ENCODE results near the gene IQSEC1. TPM values are rescaled to one million over a fixed set of nuclear protein-coding genes. Genes with fewer than 3 reads are reported as not detected.

The IQSEC1 gene
- total and polyA plus RNA-seq, 2 experiments from 2014 or later: 8.0 to 51.9 TPM

GRCh38 chr3:13085846-13086179 lies 12.6 kb upstream of the IQSEC1 start:
- no peak for ATAC-seq
- no peaks in the 10 kb centered on the region for H3K36me3 ChIP-seq (ENCODE audit: insufficient read depth)
- no peak overlapping the region for H3K4me3 ChIP-seq
- no peaks in the 10 kb centered on the region for H3K79me2 ChIP-seq (replicated peaks; ENCODE audit: insufficient read depth)
- H3K4me3 Mint-ChIP-seq: no peak overlapping the region
- no peaks in the 10 kb centered on the region for H3K27me3 ChIP-seq (ENCODE audit: insufficient read depth)
- peaks cover 5% of the 10 kb centered on the region; the same call in 2 of the 3 replicates for H3K4me1 Mint-ChIP-seq
- no peak for TF ChIP-seq EZH2phosphoT487 (IDR thresholded peaks at IDR 0.05; ENCODE audit: unreplicated experiment)
- H3K27me3 Mint-ChIP-seq (ENCODE audit: insufficient read depth, low read depth, poor library complexity): peaks cover 4% of the 10 kb centered on the region
- H4K20me1 ChIP-seq (replicated peaks; ENCODE audit: insufficient read depth): no peaks in the 10 kb centered on the region
- no peak overlapping the region for H3K27ac ChIP-seq (ENCODE audit: low read depth)
- H3K9me2 ChIP-seq (ENCODE audit: insufficient read depth): no peaks in the 10 kb centered on the region
- H3K27ac Mint-ChIP-seq: no peak overlapping the region
- H3K36me3 Mint-ChIP-seq (ENCODE audit: low read depth): no peaks in the 10 kb centered on the region
- no peak overlapping the region for H2AFZ ChIP-seq
- no peak for DNase-seq (ENCODE audit: low spot score)
- no peaks in the 10 kb centered on the region for H3K9me3 Mint-ChIP-seq
- H3F3A ChIP-seq (replicated peaks; ENCODE audit: low read depth): no peaks in the 10 kb centered on the region
- H3K4me2 ChIP-seq: no peak overlapping the region
- no peaks in the 10 kb centered on the region for H3K4me1 ChIP-seq (ENCODE audit: insufficient read depth)

- no peaks in the 10 kb centered on the region for H3K36me3 ChIP-seq (ENCODE audit: insufficient read depth)
- peaks cover 8% of the 10 kb centered on the region for H3K4me1 Mint-ChIP-seq
- H3K27ac Mint-ChIP-seq: no peak overlapping the region
- H3K4me3 Mint-ChIP-seq: no peak overlapping the region
- no peaks in the 10 kb centered on the region for H3K79me2 ChIP-seq (replicated peaks; ENCODE audit: insufficient read depth)
- H3K27me3 Mint-ChIP-seq (ENCODE audit: insufficient read depth, low read depth, poor library complexity): peaks cover 5% of the 10 kb centered on the region
- H3K27ac ChIP-seq (ENCODE audit: low read depth): no peak overlapping the region
- no peak overlapping the region for H3K4me3 ChIP-seq
- no peaks in the 10 kb centered on the region for H3K27me3 ChIP-seq (ENCODE audit: insufficient read depth)
- ATAC-seq (no peak), DNase-seq (ENCODE audit: low spot score) (no peak)
- H3K9me2 ChIP-seq (ENCODE audit: insufficient read depth): no peaks in the 10 kb centered on the region
- H3F3A ChIP-seq (replicated peaks; ENCODE audit: low read depth): no peaks in the 10 kb centered on the region
- H4K20me1 ChIP-seq (replicated peaks; ENCODE audit: insufficient read depth): no peaks in the 10 kb centered on the region
- H3K4me2 ChIP-seq: no peak overlapping the region
- H2AFZ ChIP-seq: no peak overlapping the region
- H3K4me1 ChIP-seq (ENCODE audit: insufficient read depth): no peaks in the 10 kb centered on the region
- no peaks in the 10 kb centered on the region for H3K36me3 Mint-ChIP-seq (ENCODE audit: low read depth)
- H3K9me3 Mint-ChIP-seq: no peaks in the 10 kb centered on the region
- no peak for TF ChIP-seq EZH2phosphoT487 (IDR thresholded peaks at IDR 0.05; ENCODE audit: unreplicated experiment)
- no peak for TF ChIP-seq CTCF (conservative IDR thresholded peaks at IDR 0.05; ENCODE audit: low read depth in 2 of 2)
- no peak for TF ChIP-seq REST (IDR thresholded peaks at IDR 0.05; ENCODE audit: unreplicated experiment)
- TF ChIP-seq NANOG (IDR thresholded peaks at IDR 0.05; ENCODE audit: borderline replicate concordance): no peak
- no peak for TF ChIP-seq ZNF331 (CRISPR knock-in tag; IDR thresholded peaks at IDR 0.05; ENCODE audit: low read depth)
- TF ChIP-seq JUNB (IDR thresholded peaks at IDR 0.05; ENCODE audit: unreplicated experiment): no peak
- no peak for TF ChIP-seq CREB1 (CRISPR knock-in tag; IDR thresholded peaks at IDR 0.05; ENCODE audit: low read depth)
- no peak for TF ChIP-seq ZNF462 (CRISPR knock-in tag; IDR thresholded peaks at IDR 0.05)
- TF ChIP-seq STAT1 (IDR thresholded peaks at IDR 0.05; ENCODE audit: unreplicated experiment): no peak
- no peak for TF ChIP-seq POLR2AphosphoS5 (IDR thresholded peaks at IDR 0.05; ENCODE audit: low read depth)
Measured at GRCh38 chr3:13085081-13085845, 12.0 kb upstream of the IQSEC1 start.
